IMR-90 (cell line): Measurements from ENCODE around the gene CLASP1.

Source experiments
- BHLHE40 ChIP-seq: fragments of 150-350 bp; IDR thresholded peaks from 2 replicates; pipeline ENCODE4 v1.6.1; 2016; ENCODE audit warnings: mild to moderate bottlenecking, low read depth, low read length
- CEBPB ChIP-seq: IDR thresholded peaks from 2 replicates; pipeline ENCODE4 v1.6.1; 2012; ENCODE audit warnings: low read depth, low read length, improper control_type of control experiment
- MAFK ChIP-seq: IDR thresholded peaks from 2 replicates; pipeline ENCODE4 v1.6.1; 2012; ENCODE audit warnings: low read depth, low read length, improper control_type of control experiment
- MXI1 ChIP-seq: IDR thresholded peaks from 2 replicates; pipeline ENCODE4 v1.6.1; 2012; ENCODE audit warnings: low read depth, mild to moderate bottlenecking, low read length, moderate library complexity, borderline replicate concordance
- NFE2L2 ChIP-seq: fragments of 150-350 bp; IDR thresholded peaks from 2 replicates; pipeline ENCODE4 v1.6.1; 2016; ENCODE audit warnings: low read depth, mild to moderate bottlenecking, low read length
- POLR2A ChIP-seq: IDR thresholded peaks from 2 replicates; pipeline ENCODE4 v1.6.1; 2012; ENCODE audit warnings: mild to moderate bottlenecking, low read depth, low read length
- RAD21 ChIP-seq: IDR thresholded peaks from 2 replicates; pipeline ENCODE4 v1.6.1; 2012; ENCODE audit warnings: low read length, improper control_type of control experiment
- RFX5 ChIP-seq: IDR thresholded peaks from 2 replicates; pipeline ENCODE4 v1.8.0; 2012; ENCODE audit warnings: low read depth, mild to moderate bottlenecking, low read length, moderate library complexity
- TF ChIP-seq, protein P1 (sequence below): conservative IDR thresholded peaks from 2 replicates; pipeline ENCODE4 v1.5.1; 2012; ENCODE audit warnings: mild to moderate bottlenecking, low read depth, low read length, improper control_type of control experiment
- TF ChIP-seq, protein P2 (sequence below): fragments of 150-350 bp; IDR thresholded peaks from 2 replicates; pipeline ENCODE4 v1.6.1; 2016; ENCODE audit warnings: low read depth, mild to moderate bottlenecking, low read length, moderate library complexity, borderline replicate concordance
- TF ChIP-seq, protein P3 (sequence below): fragments of 150-350 bp; IDR thresholded peaks from 2 replicates; pipeline ENCODE4 v1.6.1; 2017; ENCODE audit warnings: mild to moderate bottlenecking, antibody characterized with exemption, low read length, low read depth

DNA sequence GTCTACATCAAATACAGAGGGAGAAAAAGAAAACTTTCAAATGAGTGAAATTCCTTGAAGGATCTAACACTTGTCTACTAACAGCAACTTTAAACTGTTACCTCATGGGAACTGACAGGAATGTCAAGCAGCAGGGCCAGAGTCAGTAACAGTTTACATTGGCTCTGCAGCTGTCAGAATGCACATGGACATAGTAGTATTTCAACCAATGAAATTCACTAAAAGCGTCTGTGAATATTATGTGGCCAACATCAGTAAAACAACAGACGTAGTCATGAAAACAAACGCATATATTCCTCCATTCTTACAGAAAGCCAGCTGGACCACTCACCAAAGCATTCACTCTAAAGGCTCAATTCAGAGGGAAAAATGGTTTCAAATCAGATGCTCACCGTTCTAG is 197.9 kb downstream of the CLASP1 start:
- TF ChIP-seq, protein P1, sequence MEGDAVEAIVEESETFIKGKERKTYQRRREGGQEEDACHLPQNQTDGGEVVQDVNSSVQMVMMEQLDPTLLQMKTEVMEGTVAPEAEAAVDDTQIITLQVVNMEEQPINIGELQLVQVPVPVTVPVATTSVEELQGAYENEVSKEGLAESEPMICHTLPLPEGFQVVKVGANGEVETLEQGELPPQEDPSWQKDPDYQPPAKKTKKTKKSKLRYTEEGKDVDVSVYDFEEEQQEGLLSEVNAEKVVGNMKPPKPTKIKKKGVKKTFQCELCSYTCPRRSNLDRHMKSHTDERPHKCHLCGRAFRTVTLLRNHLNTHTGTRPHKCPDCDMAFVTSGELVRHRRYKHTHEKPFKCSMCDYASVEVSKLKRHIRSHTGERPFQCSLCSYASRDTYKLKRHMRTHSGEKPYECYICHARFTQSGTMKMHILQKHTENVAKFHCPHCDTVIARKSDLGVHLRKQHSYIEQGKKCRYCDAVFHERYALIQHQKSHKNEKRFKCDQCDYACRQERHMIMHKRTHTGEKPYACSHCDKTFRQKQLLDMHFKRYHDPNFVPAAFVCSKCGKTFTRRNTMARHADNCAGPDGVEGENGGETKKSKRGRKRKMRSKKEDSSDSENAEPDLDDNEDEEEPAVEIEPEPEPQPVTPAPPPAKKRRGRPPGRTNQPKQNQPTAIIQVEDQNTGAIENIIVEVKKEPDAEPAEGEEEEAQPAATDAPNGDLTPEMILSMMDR: no peak
- TF ChIP-seq, protein P2, sequence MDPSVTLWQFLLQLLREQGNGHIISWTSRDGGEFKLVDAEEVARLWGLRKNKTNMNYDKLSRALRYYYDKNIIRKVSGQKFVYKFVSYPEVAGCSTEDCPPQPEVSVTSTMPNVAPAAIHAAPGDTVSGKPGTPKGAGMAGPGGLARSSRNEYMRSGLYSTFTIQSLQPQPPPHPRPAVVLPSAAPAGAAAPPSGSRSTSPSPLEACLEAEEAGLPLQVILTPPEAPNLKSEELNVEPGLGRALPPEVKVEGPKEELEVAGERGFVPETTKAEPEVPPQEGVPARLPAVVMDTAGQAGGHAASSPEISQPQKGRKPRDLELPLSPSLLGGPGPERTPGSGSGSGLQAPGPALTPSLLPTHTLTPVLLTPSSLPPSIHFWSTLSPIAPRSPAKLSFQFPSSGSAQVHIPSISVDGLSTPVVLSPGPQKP: no peak
- TF ChIP-seq POLR2A: no peak
- no peak for TF ChIP-seq RAD21
- TF ChIP-seq MAFK: no peak
- no peak for TF ChIP-seq RFX5
- TF ChIP-seq, protein P3, sequence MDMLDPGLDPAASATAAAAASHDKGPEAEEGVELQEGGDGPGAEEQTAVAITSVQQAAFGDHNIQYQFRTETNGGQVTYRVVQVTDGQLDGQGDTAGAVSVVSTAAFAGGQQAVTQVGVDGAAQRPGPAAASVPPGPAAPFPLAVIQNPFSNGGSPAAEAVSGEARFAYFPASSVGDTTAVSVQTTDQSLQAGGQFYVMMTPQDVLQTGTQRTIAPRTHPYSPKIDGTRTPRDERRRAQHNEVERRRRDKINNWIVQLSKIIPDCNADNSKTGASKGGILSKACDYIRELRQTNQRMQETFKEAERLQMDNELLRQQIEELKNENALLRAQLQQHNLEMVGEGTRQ: no peak
- no peak for TF ChIP-seq BHLHE40
- no peak for TF ChIP-seq NFE2L2
- TF ChIP-seq CEBPB: no peak
- peak; percentile 93; the same call in 1 of the 2 replicates for TF ChIP-seq MXI1
